Pancreas (tissue), 10 donors: ENCODE results near the gene GRID1. TPM values are rescaled to one million over a fixed set of nuclear protein-coding genes. Genes with fewer than 3 reads are reported as not detected.

Experiments
- ATAC-seq, 4 donors: fragments of 200-7000 bp; cut with Tn5 transposase; one replicate each; pipeline versions ENCODE4 v1.8.0 to v1.9.1; 2020; ENCODE audit warnings: mild to moderate bottlenecking in 4 of 4, moderate library complexity in 4 of 4
- DNase-seq, 6 donors: peaks; one replicate each; pipeline ENCODE4 v3.0.0-alpha.2; 2020
- FAIRE-seq: peaks from 2 replicates; lab custom pipeline; 2012; peaks lifted over from hg19 to GRCh38; lab: Jason Lieb, UNC
- H3K27ac ChIP-seq, 4 donors: fragments of 200-600 bp; sonication (generic); 1 replicate in 3 of 4; 2 replicates in 1 of 4; pipeline versions ENCODE4 v1.5.0 to v1.8.0; 2020
- H3K27me3 ChIP-seq, 4 donors: fragments of 200-600 bp; one replicate each; pipeline ENCODE4 v1.8.0; 2021
- H3K36me3 ChIP-seq, 3 donors: fragments of 200-600 bp; sonication (generic) in 1 of 3; one replicate each; pipeline versions ENCODE4 v1.5.0 to v1.8.0; 2020 to 2021
- H3K4me1 ChIP-seq, 3 donors: fragments of 200-600 bp; one replicate each; pipeline ENCODE4 v1.8.0; 2021
- H3K4me3 ChIP-seq, 4 donors: fragments of 200-600 bp; sonication (generic) in 2 of 4; one replicate each; pipeline versions ENCODE4 v1.5.0 to v1.8.0; 2020 to 2021
- H3K9me3 ChIP-seq, 4 donors: fragments of 200-600 bp; one replicate each; pipeline ENCODE4 v1.8.0; 2021
- CTCF ChIP-seq, 4 donors: fragments of 200-600 bp; sonication (generic) in 3 of 4; IDR thresholded peaks; one replicate each; pipeline versions ENCODE4 v1.5.0 to v1.8.0; 2021; ENCODE audit warnings: antibody characterized with exemption in 4 of 4
- WGBS, 2 donors: extraction: QIAGEN DNeasy Blood & Tissue Kit; methylation state at CpG; one replicate each; pipeline ENCODE4 v1.1.7; 2013; 5-methylcytosine and 5-hydroxymethylcytosine counted together
- intact Hi-C, 3 donors: fragments of 100-400 bp; cut with DNase I; formaldehyde crosslinking; loops; one replicate each; pipeline versions ENCODE4 v1.11.1 to v1.14.2; 2022
- polyA plus RNA-seq, 2 donors: library from polyadenylated mRNA; stranded (reverse); fragments of 200-250 nt; gene quantifications; one replicate each; pipeline ENCODE4 v1.2.3, GENCODE V29; 2013
- total RNA-seq, 6 donors: library from RNA; stranded (reverse); fragmentation: NEBNext Ultra II Directional in 4 of 6; extraction: Animal tissue kit (Norgen Biotek cat#: 25700) in 4 of 6; gene quantifications; one replicate each; pipeline versions ENCODE4 v1.2.1 to v1.2.4, GENCODE V29; 2021 to 2023
- donor health status: healthy with polysubstance abuse.
- donor health status: DM: no; HTN: no; CAD: no; lungs with moderate emphysema.
- donor health status: DM: no; HTN: no; CAD: no.
- donor health status: control.
- donor health status: control.
- donor health status: Bipolar disorder and iron deficiency.
- donor health status: DM: yes; HTN: yes; CAD: no.
- donor health status: DM: no; HTN: no; CAD: no.
- donor health status: DM: no; HTN: no; CAD: no.
- donor health status: DM: yes; HTN: yes; CAD: no.

Gene GRID1
- total and polyA plus RNA-seq, 8 donors = 0.05 to 1.5 (median 0.91) TPM

- intact Hi-C loops = no loop called here
- Histone ChIP-seq H3K4me3 (no peak overlapping the region), H3K9me3 (no peaks in the 10 kb centered on the region), H3K36me3 (no peaks in the 10 kb centered on the region), H3K27me3 (no peaks in the 10 kb centered on the region), H3K27ac (no peak overlapping the region), H3K4me1 (peaks cover 2 to 13% (median 2%) of the 10 kb centered on the region in 3 donors)
- no peak for FAIRE-seq
- DNase-seq = no peak
- 75 to 76% methylated on average over 2 of the region's 2 CpGs for WGBS, 2 donors
- TF ChIP-seq CTCF (IDR thresholded peaks at IDR 0.05) = no peak
- ATAC-seq = no peak
Measured at GRCh38 chr10:86013568-86013967, 353.0 kb downstream of the GRID1 start.

- no peak overlapping the region for H3K27ac ChIP-seq
- H3K4me1 ChIP-seq = no peaks in the 10 kb centered on the region
- H3K36me3 ChIP-seq = no peaks in the 10 kb centered on the region
- H3K27me3 ChIP-seq = no peaks in the 10 kb centered on the region
- DNase-seq = no peak
- WGBS, 2 donors = 78 to 92% methylated on average over 6 of the region's 6 CpGs
- H3K9me3 ChIP-seq = no peaks in the 10 kb centered on the region
- no peak overlapping the region for H3K4me3 ChIP-seq
- no peak for ATAC-seq
- no peak for TF ChIP-seq CTCF (IDR thresholded peaks at IDR 0.05)
- intact Hi-C loops = no loop called here
- FAIRE-seq = no peak
Measured at GRCh38 chr10:86007171-86007570, 359.4 kb downstream of the GRID1 start.

GRCh38 chr10:86004337-86004736 is 362.3 kb downstream of the GRID1 start:
- 18 to 45% methylated on average over 1 of the region's 1 CpG for WGBS, 2 donors
- no peaks in the 10 kb centered on the region for H3K9me3 ChIP-seq
- no peak for TF ChIP-seq CTCF (IDR thresholded peaks at IDR 0.05)
- FAIRE-seq = no peak
- H3K27ac ChIP-seq = no peak overlapping the region
- no peak overlapping the region for H3K4me3 ChIP-seq
- intact Hi-C loops = no loop called here
- no peaks in the 10 kb centered on the region for H3K4me1 ChIP-seq
- ATAC-seq = no peak
- H3K27me3 ChIP-seq = no peaks in the 10 kb centered on the region
- DNase-seq = no peak
- H3K36me3 ChIP-seq = no peaks in the 10 kb centered on the region

- no peaks in the 10 kb centered on the region for H3K27me3 ChIP-seq
- no peaks in the 10 kb centered on the region for H3K36me3 ChIP-seq
- peak; percentile 61 to 94 (median 84) for ATAC-seq
- 51 to 52% methylated on average over 3 of the region's 3 CpGs for WGBS, 2 donors
- no peak for TF ChIP-seq CTCF (IDR thresholded peaks at IDR 0.05)
- FAIRE-seq = no peak
- H3K9me3 ChIP-seq = no peaks in the 10 kb centered on the region
- H3K4me3 ChIP-seq = no peak overlapping the region
- DNase-seq = peak in 2 of 6 donors; percentile 27 to 53
- H3K4me1 ChIP-seq = no peaks in the 10 kb centered on the region
- intact Hi-C loops = no loop called here
- no peak overlapping the region for H3K27ac ChIP-seq
Measured at GRCh38 chr10:86003201-86003621, 363.4 kb downstream of the GRID1 start.

- intact Hi-C loops = no loop called here
- DNase-seq (no peak), ATAC-seq (no peak), FAIRE-seq (no peak)
- Histone ChIP-seq H3K9me3 (no peaks in the 10 kb centered on the region), H3K4me1 (no peaks in the 10 kb centered on the region), H3K27me3 (no peaks in the 10 kb centered on the region), H3K27ac (no peak overlapping the region), H3K4me3 (no peak overlapping the region), H3K36me3 (no peaks in the 10 kb centered on the region)
- no peak for TF ChIP-seq CTCF (IDR thresholded peaks at IDR 0.05)
- WGBS, 2 donors = 82 to 88% methylated on average over 2 of the region's 2 CpGs
Measured at GRCh38 chr10:86001521-86001920, 365.1 kb downstream of the GRID1 start.
